ENCODE data around the gene CAPZB.
A peak's percentile ranks its signal among the peaks of the same experiment; 100 is the strongest.

The CAPZB gene

DNA sequence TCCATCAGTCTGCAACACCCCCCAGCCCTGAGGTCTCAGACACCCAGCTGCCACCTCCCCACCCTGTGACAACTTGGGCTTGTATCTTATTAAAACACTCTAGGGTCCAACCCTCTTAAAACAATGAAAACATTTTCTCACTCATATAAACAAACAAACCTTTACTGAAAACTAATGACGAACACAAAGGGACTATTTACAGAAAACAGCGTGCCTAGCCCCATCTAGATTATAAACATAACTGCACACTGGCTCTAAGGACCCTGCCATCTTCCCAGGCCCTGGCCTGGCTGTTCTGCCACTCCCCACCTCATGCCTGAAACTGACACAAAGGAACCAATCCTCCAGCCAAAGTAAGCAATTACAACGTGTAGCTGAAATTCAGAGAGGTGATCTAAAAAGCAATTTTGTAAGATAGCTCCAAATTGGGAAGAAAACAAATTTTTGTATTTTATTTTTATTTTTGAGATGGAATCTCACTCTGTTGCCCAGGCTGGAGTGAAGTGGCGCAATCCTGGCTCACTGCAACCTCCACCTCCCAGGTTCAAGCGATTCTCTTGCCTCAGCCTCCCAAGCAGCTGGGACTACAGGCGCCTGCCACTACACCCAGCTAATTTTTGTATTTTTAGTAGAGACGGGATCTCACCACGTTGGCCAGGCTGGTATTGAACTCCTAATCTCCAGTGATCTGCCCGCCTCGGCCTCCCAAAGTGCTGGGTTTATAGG, 40.9 kb downstream of the CAPZB start:
- no peak for DNase-seq (ENCODE audit: low spot score)
- in situ Hi-C loops (cut with MboI; ENCODE audit: low pct_unique_long_range_greater_than_20kb, low sequenced_read_pairs, unreplicated experiment): no loop called here
- TF ChIP-seq, protein P1, sequence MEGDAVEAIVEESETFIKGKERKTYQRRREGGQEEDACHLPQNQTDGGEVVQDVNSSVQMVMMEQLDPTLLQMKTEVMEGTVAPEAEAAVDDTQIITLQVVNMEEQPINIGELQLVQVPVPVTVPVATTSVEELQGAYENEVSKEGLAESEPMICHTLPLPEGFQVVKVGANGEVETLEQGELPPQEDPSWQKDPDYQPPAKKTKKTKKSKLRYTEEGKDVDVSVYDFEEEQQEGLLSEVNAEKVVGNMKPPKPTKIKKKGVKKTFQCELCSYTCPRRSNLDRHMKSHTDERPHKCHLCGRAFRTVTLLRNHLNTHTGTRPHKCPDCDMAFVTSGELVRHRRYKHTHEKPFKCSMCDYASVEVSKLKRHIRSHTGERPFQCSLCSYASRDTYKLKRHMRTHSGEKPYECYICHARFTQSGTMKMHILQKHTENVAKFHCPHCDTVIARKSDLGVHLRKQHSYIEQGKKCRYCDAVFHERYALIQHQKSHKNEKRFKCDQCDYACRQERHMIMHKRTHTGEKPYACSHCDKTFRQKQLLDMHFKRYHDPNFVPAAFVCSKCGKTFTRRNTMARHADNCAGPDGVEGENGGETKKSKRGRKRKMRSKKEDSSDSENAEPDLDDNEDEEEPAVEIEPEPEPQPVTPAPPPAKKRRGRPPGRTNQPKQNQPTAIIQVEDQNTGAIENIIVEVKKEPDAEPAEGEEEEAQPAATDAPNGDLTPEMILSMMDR (IDR thresholded peaks at IDR 0.05; ENCODE audit: extremely low read depth, insufficient read depth, missing control alignments): no peak

DNA sequence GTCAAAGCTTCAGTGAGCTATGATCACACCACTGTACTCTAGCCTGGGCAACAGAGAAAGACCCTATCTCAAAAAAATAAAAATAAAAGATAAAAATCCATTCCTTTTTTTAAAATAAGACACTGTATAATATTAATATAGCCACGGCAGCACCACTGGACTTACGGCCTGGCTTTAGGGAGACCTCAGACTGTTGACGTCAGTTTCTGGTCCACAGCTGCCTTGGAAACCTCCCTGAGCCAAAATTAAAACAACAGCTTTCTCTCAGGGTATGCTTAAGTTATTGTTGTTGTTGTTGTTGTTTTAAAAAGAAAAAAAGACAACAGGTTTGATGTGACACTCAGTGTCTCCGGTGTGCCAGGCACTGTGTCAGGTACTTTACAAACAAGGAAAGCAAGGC, 42.0 kb downstream of the CAPZB start:
- DNase-seq (ENCODE audit: low spot score): no peak
- in situ Hi-C loops (cut with MboI; ENCODE audit: low pct_unique_long_range_greater_than_20kb, low sequenced_read_pairs, unreplicated experiment): no loop called here
- TF ChIP-seq, protein P1 (IDR thresholded peaks at IDR 0.05; ENCODE audit: extremely low read depth, insufficient read depth, missing control alignments): no peak

- TF ChIP-seq, protein P1 (IDR thresholded peaks at IDR 0.05; ENCODE audit: extremely low read depth, insufficient read depth, missing control alignments): no peak
- in situ Hi-C loops (cut with MboI; ENCODE audit: low pct_unique_long_range_greater_than_20kb, low sequenced_read_pairs, unreplicated experiment): no loop called here
- DNase-seq (ENCODE audit: low spot score): no peak
Measured at GRCh38 chr1:19442154-19443096, 42.9 kb downstream of the CAPZB start.

DNA sequence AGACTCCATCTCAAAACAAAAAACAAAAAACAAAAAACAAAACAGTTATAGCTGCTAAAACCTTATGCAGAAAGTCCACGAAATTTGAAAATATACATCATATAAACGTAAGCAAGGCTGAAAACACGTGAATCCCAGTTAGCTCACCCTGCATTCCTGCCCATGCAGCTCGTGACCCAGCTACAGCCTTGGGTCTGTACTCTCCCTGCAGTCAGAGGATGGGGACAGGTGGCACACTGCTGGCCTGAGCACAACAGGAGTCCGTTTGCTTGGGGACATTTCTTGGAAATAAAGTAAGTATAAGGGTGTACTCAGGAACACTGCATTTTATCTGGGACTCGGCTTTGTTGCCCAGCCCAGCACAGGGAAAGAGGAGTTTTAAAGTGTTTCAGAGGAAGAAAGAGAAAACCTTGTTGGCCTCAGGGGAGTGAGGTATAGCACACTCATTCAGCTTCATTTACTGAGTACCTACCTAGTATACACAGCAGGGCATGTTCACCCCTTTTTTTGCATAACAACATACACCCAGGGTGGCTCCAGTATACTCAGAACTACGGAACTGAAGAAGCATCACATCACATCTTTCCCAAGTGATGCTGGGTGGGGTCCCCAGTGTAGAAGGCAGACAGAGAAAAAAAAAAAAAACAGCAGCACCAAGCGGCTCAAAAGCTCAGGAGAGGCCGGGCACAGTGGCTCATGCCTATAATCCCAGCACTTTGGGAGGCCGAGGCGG, 44.1 kb downstream of the CAPZB start:
- DNase-seq (ENCODE audit: low spot score): no peak
- TF ChIP-seq, protein P1 (IDR thresholded peaks at IDR 0.05; ENCODE audit: extremely low read depth, insufficient read depth, missing control alignments): no peak
- in situ Hi-C loops (cut with MboI; ENCODE audit: low pct_unique_long_range_greater_than_20kb, low sequenced_read_pairs, unreplicated experiment): no loop called here

DNA sequence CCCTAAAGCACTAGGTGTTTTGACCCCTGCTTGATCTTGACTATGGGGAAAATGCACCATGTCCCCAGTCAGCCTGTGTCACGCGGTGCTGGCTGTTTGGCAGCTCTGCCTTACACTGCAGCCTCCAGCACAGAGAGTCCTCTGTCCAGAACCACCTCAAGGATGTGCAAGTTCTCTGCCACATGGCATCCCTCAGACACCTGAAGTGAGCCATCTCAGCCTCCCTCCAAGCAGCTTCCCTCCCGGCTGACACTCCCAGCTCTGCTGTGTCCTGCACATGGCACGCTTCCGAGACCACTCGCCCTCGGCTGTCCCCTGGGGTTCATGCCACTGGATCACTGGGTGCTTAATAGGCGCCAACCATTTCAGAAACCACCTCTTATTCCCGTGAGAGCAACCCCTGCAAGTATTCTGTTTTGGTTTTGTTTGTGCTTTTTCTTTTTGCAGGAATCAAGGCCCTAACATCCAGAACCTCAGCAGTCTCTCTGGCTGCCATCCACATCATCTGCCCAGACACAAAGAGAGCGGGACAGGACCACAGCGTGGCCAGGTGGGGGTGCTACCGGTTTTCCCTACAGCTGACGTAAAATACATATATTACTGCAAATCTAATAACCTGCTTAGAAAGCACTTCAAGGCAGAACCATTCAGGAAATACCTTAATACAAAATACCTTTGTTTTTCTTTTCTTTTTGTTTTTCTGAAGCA, 45.7 kb downstream of the CAPZB start:
- DNase-seq (ENCODE audit: low spot score): peak; percentile 28
- TF ChIP-seq, protein P1 (IDR thresholded peaks at IDR 0.05; ENCODE audit: extremely low read depth, insufficient read depth, missing control alignments): peak; percentile 34
- in situ Hi-C loops (cut with MboI; ENCODE audit: low pct_unique_long_range_greater_than_20kb, low sequenced_read_pairs, unreplicated experiment): no loop called here

All from GM13977 (cell line).